ENCODE measurements around the gene FHIP1B.

GRCh38 chr11:6240139-6240538 lies 5.7 kb upstream of the FHIP1B start:
- no peak for TF ChIP-seq TAF1 (IDR thresholded peaks at IDR 0.05; ENCODE audit: borderline replicate concordance, low read depth, low read length)
- no peak for TF ChIP-seq POLR2A (IDR thresholded peaks at IDR 0.05; ENCODE audit: low read depth, low read length)
